ENCODE measurements around the gene GLIPR2.

The GLIPR2 gene

GRCh38 chr9:36092014-36092413 lies 44.5 kb upstream of the GLIPR2 start:
- Histone ChIP-seq H3K27ac (ENCODE audit: low read length) (no peak overlapping the region), H3K27me3 (ENCODE audit: low read depth, low read length) (no peaks in the 10 kb centered on the region), H3K79me2 (ENCODE audit: low read length) (no peaks in the 10 kb centered on the region), H3K9me3 (ENCODE audit: insufficient read depth, low read length) (peaks cover 8% of the 10 kb centered on the region; the same call in 1 of the 2 replicates), H3K4me3 (ENCODE audit: low read length) (no peak overlapping the region), H4K20me1 (ENCODE audit: insufficient read depth, low read length) (no peaks in the 10 kb centered on the region), H3K4me1 (ENCODE audit: low read length) (peaks cover 11% of the 10 kb centered on the region), H3K9ac (ENCODE audit: low read length) (no peak overlapping the region), H2AFZ (ENCODE audit: low read depth, low read length) (no peak overlapping the region), H3K4me2 (ENCODE audit: low read length) (no peak overlapping the region), H3K36me3 (replicated peaks; ENCODE audit: low read depth, low read length) (peaks cover 9% of the 10 kb centered on the region)
- TF ChIP-seq EZH2phosphoT487 (IDR thresholded peaks at IDR 0.05; ENCODE audit: low read depth) = no peak

GRCh38 chr9:36092509-36093215 lies 43.9 kb upstream of the GLIPR2 start:
- no peaks in the 10 kb centered on the region for H3K27me3 ChIP-seq (ENCODE audit: low read depth, low read length)
- H2AFZ ChIP-seq (ENCODE audit: low read depth, low read length) = peak overlapping the region; percentile 85; the same call in 1 of the 2 replicates
- no peaks in the 10 kb centered on the region for H4K20me1 ChIP-seq (ENCODE audit: insufficient read depth, low read length)
- H3K27ac ChIP-seq (ENCODE audit: low read length) = peak overlapping the region; percentile 69
- H3K4me3 ChIP-seq (ENCODE audit: low read length) = no peak overlapping the region
- H3K36me3 ChIP-seq (replicated peaks; ENCODE audit: low read depth, low read length) = peaks cover 9% of the 10 kb centered on the region
- TF ChIP-seq CTCF (IDR thresholded peaks at IDR 0.05; ENCODE audit: low read depth, low read length) (no peak), EZH2phosphoT487 (IDR thresholded peaks at IDR 0.05; ENCODE audit: low read depth) (no peak)
- H3K9ac ChIP-seq (ENCODE audit: low read length) = peak overlapping the region; percentile 26; the same call in 1 of the 2 replicates
- peak overlapping the region; percentile 62 for H3K4me2 ChIP-seq (ENCODE audit: low read length)
- peaks cover 8% of the 10 kb centered on the region; the same call in 1 of the 2 replicates for H3K9me3 ChIP-seq (ENCODE audit: insufficient read depth, low read length)
- H3K79me2 ChIP-seq (ENCODE audit: low read length) = no peaks in the 10 kb centered on the region
- H3K4me1 ChIP-seq (ENCODE audit: low read length) = peaks cover 11% of the 10 kb centered on the region

DNA sequence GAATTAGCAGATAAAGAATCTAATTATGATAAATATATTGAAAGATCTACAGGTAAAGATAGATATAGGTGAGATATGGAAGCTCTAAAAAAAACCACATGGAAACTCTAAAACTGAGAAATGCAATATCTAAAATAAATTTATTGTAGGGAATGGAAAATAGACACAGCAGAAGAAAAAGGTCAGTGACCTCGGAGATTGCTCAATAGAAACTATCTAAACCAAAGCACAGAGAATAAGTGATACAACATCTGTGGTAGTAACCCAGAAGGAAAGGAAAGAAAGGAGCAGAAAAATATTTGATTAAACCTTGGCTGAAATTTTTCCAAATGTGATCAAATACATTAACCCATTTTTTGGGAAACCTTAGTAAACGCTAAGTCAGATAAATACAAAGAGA lies 43.1 kb upstream of the GLIPR2 start:
- no peak overlapping the region for H2AFZ ChIP-seq (ENCODE audit: low read depth, low read length)
- peaks cover 11% of the 10 kb centered on the region for H3K4me1 ChIP-seq (ENCODE audit: low read length)
- no peak overlapping the region for H3K4me3 ChIP-seq (ENCODE audit: low read length)
- H3K9me3 ChIP-seq (ENCODE audit: insufficient read depth, low read length) = peaks cover 8% of the 10 kb centered on the region; the same call in 1 of the 2 replicates
- TF ChIP-seq EZH2phosphoT487 (IDR thresholded peaks at IDR 0.05; ENCODE audit: low read depth) = no peak
- H4K20me1 ChIP-seq (ENCODE audit: insufficient read depth, low read length) = no peaks in the 10 kb centered on the region
- H3K79me2 ChIP-seq (ENCODE audit: low read length) = no peaks in the 10 kb centered on the region
- peaks cover 9% of the 10 kb centered on the region for H3K36me3 ChIP-seq (replicated peaks; ENCODE audit: low read depth, low read length)
- no peaks in the 10 kb centered on the region for H3K27me3 ChIP-seq (ENCODE audit: low read depth, low read length)
- H3K9ac ChIP-seq (ENCODE audit: low read length) = no peak overlapping the region
- no peak overlapping the region for H3K27ac ChIP-seq (ENCODE audit: low read length)
- no peak overlapping the region for H3K4me2 ChIP-seq (ENCODE audit: low read length)

DNA sequence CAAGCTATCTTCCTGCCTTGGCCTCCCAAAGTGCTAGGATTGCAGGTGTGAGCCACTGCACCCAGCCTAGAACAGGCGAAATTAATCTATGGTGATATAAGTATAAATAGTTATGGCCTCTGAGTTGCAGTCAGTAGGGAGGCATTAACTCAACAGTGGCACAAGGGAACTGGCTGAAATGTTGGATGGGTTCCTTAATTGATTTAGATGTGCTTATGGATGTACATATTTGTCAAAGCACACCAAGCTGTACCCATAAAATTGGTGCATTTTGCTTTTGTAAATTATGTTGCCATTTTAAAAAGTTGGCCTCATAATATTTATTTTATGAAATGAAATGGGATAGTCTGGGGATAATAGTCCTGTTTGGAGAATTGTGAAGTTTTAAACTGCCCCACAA lies 36.8 kb upstream of the GLIPR2 start:
- no peak overlapping the region for H3K27ac ChIP-seq (ENCODE audit: low read length)
- no peaks in the 10 kb centered on the region for H3K9me3 ChIP-seq (ENCODE audit: insufficient read depth, low read length)
- no peak overlapping the region for H3K9ac ChIP-seq (ENCODE audit: low read length)
- H3K79me2 ChIP-seq (ENCODE audit: low read length) = no peaks in the 10 kb centered on the region
- TF ChIP-seq CTCF (IDR thresholded peaks at IDR 0.05; ENCODE audit: low read depth, low read length) (no peak), EZH2phosphoT487 (IDR thresholded peaks at IDR 0.05; ENCODE audit: low read depth) (no peak)
- no peak overlapping the region for H2AFZ ChIP-seq (ENCODE audit: low read depth, low read length)
- no peaks in the 10 kb centered on the region for H4K20me1 ChIP-seq (ENCODE audit: insufficient read depth, low read length)
- no peaks in the 10 kb centered on the region for H3K36me3 ChIP-seq (replicated peaks; ENCODE audit: low read depth, low read length)
- H3K4me2 ChIP-seq (ENCODE audit: low read length) = no peak overlapping the region
- H3K27me3 ChIP-seq (ENCODE audit: low read depth, low read length) = no peaks in the 10 kb centered on the region
- H3K4me1 ChIP-seq (ENCODE audit: low read length) = no peaks in the 10 kb centered on the region
- H3K4me3 ChIP-seq (ENCODE audit: low read length) = no peak overlapping the region

GRCh38 chr9:36100532-36100931 lies 36.0 kb upstream of the GLIPR2 start:
- H3K36me3 ChIP-seq (replicated peaks; ENCODE audit: low read depth, low read length) = no peaks in the 10 kb centered on the region
- no peaks in the 10 kb centered on the region for H3K9me3 ChIP-seq (ENCODE audit: insufficient read depth, low read length)
- TF ChIP-seq EZH2phosphoT487 (IDR thresholded peaks at IDR 0.05; ENCODE audit: low read depth) (no peak), CTCF (IDR thresholded peaks at IDR 0.05; ENCODE audit: low read depth, low read length) (no peak)
- H3K27me3 ChIP-seq (ENCODE audit: low read depth, low read length) = no peaks in the 10 kb centered on the region
- no peaks in the 10 kb centered on the region for H3K4me1 ChIP-seq (ENCODE audit: low read length)
- H3K4me3 ChIP-seq (ENCODE audit: low read length) = no peak overlapping the region
- no peak overlapping the region for H3K4me2 ChIP-seq (ENCODE audit: low read length)
- no peak overlapping the region for H3K9ac ChIP-seq (ENCODE audit: low read length)
- no peak overlapping the region for H2AFZ ChIP-seq (ENCODE audit: low read depth, low read length)
- no peaks in the 10 kb centered on the region for H3K79me2 ChIP-seq (ENCODE audit: low read length)
- H4K20me1 ChIP-seq (ENCODE audit: insufficient read depth, low read length) = no peaks in the 10 kb centered on the region
- H3K27ac ChIP-seq (ENCODE audit: low read length) = no peak overlapping the region
